HPDE6-E6E7 (cell line): Measurements from ENCODE around the gene S100A9.
A peak's percentile ranks its signal among the peaks of the same experiment; 100 is the strongest.

ENCODE experiments used
- DNase-seq: peaks from one replicate; pipeline ENCODE4 v3.0.0; 2011; ENCODE audit warnings: missing footprints; ENCODE audit errors: extremely low spot score

The S100A9 gene

GRCh38 chr1:153389401-153389800 lies 31.7 kb downstream of the S100A9 start:
- no peak for DNase-seq

- no peak for DNase-seq
Measured at GRCh38 chr1:153389973-153390879, 32.6 kb downstream of the S100A9 start.

- DNase-seq, result peak; percentile 55
Measured at GRCh38 chr1:153390938-153391710, 33.5 kb downstream of the S100A9 start, which contains the start of gene S100A8. S100A8 (minus strand) TSS chr1:153391073; CDS start chr1:153390535, 538 bp downstream.

GRCh38 chr1:153392258-153392657 lies 34.6 kb downstream of the S100A9 start:
- DNase-seq, result no peak

- DNase-seq, result no peak
Measured at GRCh38 chr1:153392822-153393221, 35.2 kb downstream of the S100A9 start.

- DNase-seq, result no peak
Measured at GRCh38 chr1:153393926-153394325, 36.3 kb downstream of the S100A9 start.

GRCh38 chr1:153394391-153394790 lies 36.7 kb downstream of the S100A9 start:
- no peak for DNase-seq

GRCh38 chr1:153395136-153395685 lies 37.6 kb downstream of the S100A9 start:
- DNase-seq, result no peak

GRCh38 chr1:153395776-153396175 lies 38.1 kb downstream of the S100A9 start:
- no peak for DNase-seq

GRCh38 chr1:153396461-153396860 lies 38.8 kb downstream of the S100A9 start:
- DNase-seq, result no peak

GRCh38 chr1:153397051-153397923 lies 39.6 kb downstream of the S100A9 start:
- DNase-seq, result no peak

GRCh38 chr1:153397924-153398651 lies 40.4 kb downstream of the S100A9 start:
- no peak for DNase-seq

- DNase-seq, result no peak
Measured at GRCh38 chr1:153399401-153400055, 41.9 kb downstream of the S100A9 start.

GRCh38 chr1:153400244-153400643 lies 42.6 kb downstream of the S100A9 start:
- DNase-seq, result no peak

- no peak for DNase-seq
Measured at GRCh38 chr1:153401461-153401860, 43.8 kb downstream of the S100A9 start.

- no peak for DNase-seq
Measured at GRCh38 chr1:153402226-153402625, 44.6 kb downstream of the S100A9 start.

GRCh38 chr1:153403421-153404085 lies 45.9 kb downstream of the S100A9 start:
- DNase-seq, result no peak

GRCh38 chr1:153404086-153404635 lies 46.5 kb downstream of the S100A9 start:
- DNase-seq, result no peak

GRCh38 chr1:153404768-153405167 lies 47.1 kb downstream of the S100A9 start:
- no peak for DNase-seq
